WTC11 (cell line): ENCODE results near the gene XDH. TPM values are rescaled to one million over a fixed set of nuclear protein-coding genes. Genes with fewer than 3 reads are reported as not detected.

ENCODE experiments used
- ATAC-seq: fragments of 200-7000 bp; cut with Tn5 transposase; 2 replicates; pipeline ENCODE4 v1.10.0; 2021; ENCODE audit warnings: mild to moderate bottlenecking, moderate library complexity
- CTCF ChIA-PET: fragments of 300-600 bp; sonication (Branson Sonifier 250); formaldehyde crosslinking; loops from one replicate; lab custom pipeline; 2021; ENCODE audit warnings: antibody characterized with exemption; lab: Charles Lee
- POLR2A ChIA-PET: fragments of 350-600 bp; sonication (Branson Sonifier 250); formaldehyde crosslinking; loops from one replicate; lab custom pipeline; 2021; ENCODE audit warnings: antibody characterized with exemption; lab: Charles Lee
- DNase-seq: peaks from one replicate; pipeline ENCODE4 v3.0.0; 2021; ENCODE audit warnings: low spot score
- H3K27ac Mint-ChIP-seq: 2 replicates; pipeline ENCODE4 v1.8.0; 2021; ENCODE audit warnings: mixed read lengths
- H3K27me3 Mint-ChIP-seq: 2 replicates; pipeline ENCODE4 v1.8.0; 2021; ENCODE audit warnings: low read depth, mild to moderate bottlenecking, moderate library complexity, mixed read lengths
- H3K36me3 Mint-ChIP-seq: 2 replicates; pipeline ENCODE4 v1.8.0; 2021; ENCODE audit warnings: mixed read lengths
- H3K4me1 Mint-ChIP-seq: 2 replicates; pipeline ENCODE4 v1.8.0; 2022; ENCODE audit warnings: mixed read lengths
- H3K4me3 Mint-ChIP-seq: 2 replicates; pipeline ENCODE4 v1.8.0; 2021; ENCODE audit warnings: mild to moderate bottlenecking, moderate library complexity, mixed read lengths
- H3K9me3 Mint-ChIP-seq: 2 replicates; pipeline ENCODE4 v1.8.0; 2021; ENCODE audit warnings: mixed read lengths
- EMX1 ChIP-seq: fragments of 250-450 bp; sonication (Bioruptor Pico); IDR thresholded peaks from 2 replicates; pipeline ENCODE4 v1.8.0; 2021; ENCODE audit warnings: mild to moderate bottlenecking
- ESRRA ChIP-seq: sonication (generic); formaldehyde crosslinking; IDR thresholded peaks from 2 replicates; pipeline ENCODE4 v1.8.1; 2022; ENCODE audit warnings: mild to moderate bottlenecking, missing genetic modification reagents, borderline replicate concordance
- FOXJ3 ChIP-seq: sonication (generic); formaldehyde crosslinking; IDR thresholded peaks from 2 replicates; pipeline ENCODE4 v1.9.0; 2021; ENCODE audit warnings: missing genetic modification reagents, mild to moderate bottlenecking, borderline replicate concordance
- NFE2L1 ChIP-seq: sonication (generic); formaldehyde crosslinking; IDR thresholded peaks from 2 replicates; pipeline ENCODE4 v1.8.1; 2023; ENCODE audit warnings: missing genetic modification reagents
- OVOL2 ChIP-seq: fragments of 250-450 bp; sonication (Bioruptor Pico); IDR thresholded peaks from 2 replicates; pipeline ENCODE4 v1.9.0; 2021; ENCODE audit warnings: mild to moderate bottlenecking, borderline replicate concordance
- SMAD3 ChIP-seq: sonication (generic); formaldehyde crosslinking; IDR thresholded peaks from 2 replicates; pipeline ENCODE4 v1.8.0; 2022; ENCODE audit warnings: missing genetic modification reagents, mild to moderate bottlenecking, borderline replicate concordance
- SOX15 ChIP-seq: fragments of 250-450 bp; sonication (Bioruptor Pico); IDR thresholded peaks from 2 replicates; pipeline ENCODE4 v1.9.0; 2021; ENCODE audit warnings: mild to moderate bottlenecking
- TEAD1 ChIP-seq: sonication (generic); formaldehyde crosslinking; IDR thresholded peaks from 2 replicates; pipeline ENCODE4 v1.8.0; 2022; ENCODE audit warnings: mild to moderate bottlenecking, missing genetic modification reagents
- ZNF219 ChIP-seq: sonication (generic); formaldehyde crosslinking; IDR thresholded peaks from 2 replicates; pipeline ENCODE4 v1.8.0; 2023; ENCODE audit warnings: missing genetic modification reagents, mild to moderate bottlenecking, borderline replicate concordance
- ZNF671 ChIP-seq: fragments of 250-450 bp; sonication (Bioruptor Pico); IDR thresholded peaks from 2 replicates; pipeline ENCODE4 v1.8.0; 2021; ENCODE audit warnings: mild to moderate bottlenecking
- total RNA-seq: library from RNA; stranded (reverse); gene quantifications from 3 replicates; pipeline ENCODE4 v1.2.3, GENCODE V29; 2021
- TF ChIP-seq, protein P1 (sequence below): sonication (generic); formaldehyde crosslinking; IDR thresholded peaks from 2 replicates; pipeline ENCODE4 v1.8.1; 2023; ENCODE audit warnings: mild to moderate bottlenecking, missing genetic modification reagents, moderate library complexity
- TF ChIP-seq, protein P2 (sequence below): sonication (generic); formaldehyde crosslinking; IDR thresholded peaks from 2 replicates; pipeline ENCODE4 v1.8.0; 2022; ENCODE audit warnings: mild to moderate bottlenecking, missing genetic modification reagents
- TF ChIP-seq, protein P3 (sequence below): sonication (generic); formaldehyde crosslinking; IDR thresholded peaks from 2 replicates; pipeline ENCODE4 v1.8.0; 2023; ENCODE audit warnings: missing genetic modification reagents
- TF ChIP-seq, protein P4 (sequence below): fragments of 250-450 bp; sonication (Bioruptor Pico); IDR thresholded peaks from 2 replicates; pipeline ENCODE4 v1.9.0; 2021; ENCODE audit warnings: moderate library complexity, mild to moderate bottlenecking, inconsistent platforms, borderline replicate concordance

Gene XDH
- total RNA-seq, 1 experiment from 2014 or later, result 3.0 TPM

DNA sequence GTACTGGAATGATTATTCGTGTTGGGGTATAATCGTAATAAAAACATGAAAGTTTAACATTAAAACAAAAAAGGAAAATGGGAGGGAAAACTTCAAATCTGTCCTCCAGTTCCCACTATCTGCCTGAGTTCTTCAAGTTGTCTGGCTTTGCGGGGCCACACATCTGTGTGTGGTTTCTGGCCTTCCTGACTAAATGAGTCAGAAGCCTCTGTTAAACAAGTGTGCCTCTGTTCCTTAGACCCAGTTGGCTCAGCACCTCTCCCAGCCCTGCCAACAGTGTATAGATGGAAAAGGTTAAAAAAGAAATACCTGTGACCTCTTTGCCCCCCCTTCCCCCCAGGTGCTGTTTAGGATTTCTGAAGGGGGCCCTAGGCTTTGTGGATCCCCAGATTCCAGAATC lies 30.2 kb downstream of the XDH start (continued):
- TF ChIP-seq, protein P1, sequence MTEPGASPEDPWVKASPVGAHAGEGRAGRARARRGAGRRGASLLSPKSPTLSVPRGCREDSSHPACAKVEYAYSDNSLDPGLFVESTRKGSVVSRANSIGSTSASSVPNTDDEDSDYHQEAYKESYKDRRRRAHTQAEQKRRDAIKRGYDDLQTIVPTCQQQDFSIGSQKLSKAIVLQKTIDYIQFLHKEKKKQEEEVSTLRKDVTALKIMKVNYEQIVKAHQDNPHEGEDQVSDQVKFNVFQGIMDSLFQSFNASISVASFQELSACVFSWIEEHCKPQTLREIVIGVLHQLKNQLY (CRISPR knock-in tag), result no peak
- TF ChIP-seq, all 79 proteins: peak for 0

DNA sequence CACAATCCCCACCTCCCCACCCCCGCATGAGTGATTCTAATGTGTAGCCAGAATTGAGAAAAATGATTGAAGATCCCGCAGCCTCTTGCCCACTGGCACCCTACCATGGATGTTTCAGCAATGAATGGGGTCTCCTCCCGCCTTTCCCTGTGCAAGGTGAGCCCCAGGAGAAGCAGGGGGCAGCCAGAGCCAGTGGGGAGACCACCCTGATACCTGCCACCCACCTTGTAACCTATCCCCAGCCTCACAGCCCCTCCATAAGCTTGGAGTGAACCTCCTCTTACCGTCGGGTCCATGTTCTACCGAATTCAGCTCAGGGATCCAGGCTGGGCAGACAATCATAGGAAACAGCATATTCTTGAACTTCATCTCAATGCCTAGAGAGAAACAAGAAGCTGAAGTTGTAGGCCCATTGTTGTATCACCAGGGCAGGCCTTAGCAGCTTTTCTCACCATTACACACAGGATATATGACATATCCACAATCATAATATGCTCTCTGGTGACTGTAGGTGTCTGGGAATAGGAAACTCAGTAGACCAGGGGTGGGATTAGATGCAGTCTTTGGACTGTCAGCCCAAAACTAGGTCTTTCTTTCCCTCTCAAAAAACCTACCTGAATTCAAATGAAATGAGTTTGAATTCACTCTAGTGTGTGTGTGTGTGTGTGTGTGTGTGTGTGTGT lies 30.9 kb downstream of the XDH start:
- H3K36me3 Mint-ChIP-seq, result peaks cover 5% of the 10 kb centered on the region
- H3K9me3 Mint-ChIP-seq, result no peaks in the 10 kb centered on the region
- no peak overlapping the region for H3K4me3 Mint-ChIP-seq
- no peak overlapping the region for H3K27ac Mint-ChIP-seq
- ATAC-seq (no peak), DNase-seq (no peak)
- TF ChIP-seq EMX1 (CRISPR knock-in tag), result no peak
- TF ChIP-seq, protein P2, sequence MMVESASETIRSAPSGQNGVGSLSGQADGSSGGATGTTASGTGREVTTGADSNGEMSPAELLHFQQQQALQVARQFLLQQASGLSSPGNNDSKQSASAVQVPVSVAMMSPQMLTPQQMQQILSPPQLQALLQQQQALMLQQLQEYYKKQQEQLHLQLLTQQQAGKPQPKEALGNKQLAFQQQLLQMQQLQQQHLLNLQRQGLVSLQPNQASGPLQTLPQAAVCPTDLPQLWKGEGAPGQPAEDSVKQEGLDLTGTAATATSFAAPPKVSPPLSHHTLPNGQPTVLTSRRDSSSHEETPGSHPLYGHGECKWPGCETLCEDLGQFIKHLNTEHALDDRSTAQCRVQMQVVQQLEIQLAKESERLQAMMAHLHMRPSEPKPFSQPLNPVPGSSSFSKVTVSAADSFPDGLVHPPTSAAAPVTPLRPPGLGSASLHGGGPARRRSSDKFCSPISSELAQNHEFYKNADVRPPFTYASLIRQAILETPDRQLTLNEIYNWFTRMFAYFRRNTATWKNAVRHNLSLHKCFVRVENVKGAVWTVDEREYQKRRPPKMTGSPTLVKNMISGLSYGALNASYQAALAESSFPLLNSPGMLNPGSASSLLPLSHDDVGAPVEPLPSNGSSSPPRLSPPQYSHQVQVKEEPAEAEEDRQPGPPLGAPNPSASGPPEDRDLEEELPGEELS (CRISPR knock-in tag), result no peak
- TF ChIP-seq, all 79 proteins: peak for 0
- Mint-ChIP-seq H3K4me1 (peaks cover 39% of the 10 kb centered on the region), H3K27me3 (no peaks in the 10 kb centered on the region; the same call in 1 of the 2 replicates)
- ChIA-PET POLR2A (no interaction called here), CTCF (interaction anchor here (1.1 kb wide), 1 partner anchor 18 kb away, joined by 3 read pairs; no protein-coding TSS in a partner anchor)

DNA sequence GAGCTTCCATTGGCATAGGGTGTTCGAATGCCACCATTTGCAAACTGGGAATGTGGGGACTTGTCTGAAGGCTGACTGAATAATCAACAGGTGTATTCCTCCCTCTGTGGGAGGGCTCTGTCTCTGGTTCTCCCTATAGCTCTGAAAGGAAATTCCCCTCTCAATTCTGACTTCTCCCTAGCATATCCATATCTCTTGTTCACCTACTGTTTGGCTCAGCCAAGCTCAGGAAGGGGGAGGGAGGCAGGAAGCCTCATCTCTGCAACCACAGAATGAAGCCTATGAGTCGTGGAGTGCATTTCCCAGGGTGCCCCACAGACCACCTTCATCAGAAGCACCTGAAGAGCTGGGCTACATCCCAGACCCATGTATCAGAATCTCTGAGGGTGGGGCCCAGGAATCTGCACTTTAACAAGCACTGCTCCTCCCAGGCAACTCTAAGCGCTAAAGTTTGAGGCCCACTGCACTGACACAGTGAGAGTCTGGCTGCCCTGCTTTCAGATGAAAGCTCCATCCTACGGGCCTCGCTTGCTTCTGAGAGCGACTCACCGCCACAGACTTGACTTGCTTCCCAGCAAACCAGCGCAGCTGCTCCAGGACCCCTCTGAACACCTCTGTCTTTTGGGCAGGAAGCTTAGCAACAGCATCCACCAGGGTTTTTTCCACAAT lies 32.0 kb downstream of the XDH start:
- Mint-ChIP-seq H3K27ac (peak overlapping the region; percentile 68; the same call in 1 of the 2 replicates), H3K27me3 (no peaks in the 10 kb centered on the region; the same call in 1 of the 2 replicates), H3K9me3 (no peaks in the 10 kb centered on the region), H3K36me3 (peaks cover 5% of the 10 kb centered on the region), H3K4me1 (peaks cover 33% of the 10 kb centered on the region), H3K4me3 (no peak overlapping the region)
- peak; percentile 77 for ATAC-seq
- ChIA-PET POLR2A (interaction anchor here (0.7 kb wide), 1 partner anchor 125 kb away, joined by 3 read pairs; no protein-coding TSS in a partner anchor), CTCF (interaction anchor here (0.7 to 1.7 kb wide), 5 partner anchors 27 to 303 kb away, joined by 3 to 4 read pairs (median 4); partner anchors contain the start of gene EHD3)
- no peak for TF ChIP-seq ESRRA (CRISPR knock-in tag)
- TF ChIP-seq, protein P3, sequence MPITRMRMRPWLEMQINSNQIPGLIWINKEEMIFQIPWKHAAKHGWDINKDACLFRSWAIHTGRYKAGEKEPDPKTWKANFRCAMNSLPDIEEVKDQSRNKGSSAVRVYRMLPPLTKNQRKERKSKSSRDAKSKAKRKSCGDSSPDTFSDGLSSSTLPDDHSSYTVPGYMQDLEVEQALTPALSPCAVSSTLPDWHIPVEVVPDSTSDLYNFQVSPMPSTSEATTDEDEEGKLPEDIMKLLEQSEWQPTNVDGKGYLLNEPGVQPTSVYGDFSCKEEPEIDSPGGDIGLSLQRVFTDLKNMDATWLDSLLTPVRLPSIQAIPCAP (CRISPR knock-in tag), result no peak
- TF ChIP-seq ZNF219 (CRISPR knock-in tag), result no peak
- no peak for TF ChIP-seq SMAD3 (CRISPR knock-in tag)
- DNase-seq, result no peak

DNA sequence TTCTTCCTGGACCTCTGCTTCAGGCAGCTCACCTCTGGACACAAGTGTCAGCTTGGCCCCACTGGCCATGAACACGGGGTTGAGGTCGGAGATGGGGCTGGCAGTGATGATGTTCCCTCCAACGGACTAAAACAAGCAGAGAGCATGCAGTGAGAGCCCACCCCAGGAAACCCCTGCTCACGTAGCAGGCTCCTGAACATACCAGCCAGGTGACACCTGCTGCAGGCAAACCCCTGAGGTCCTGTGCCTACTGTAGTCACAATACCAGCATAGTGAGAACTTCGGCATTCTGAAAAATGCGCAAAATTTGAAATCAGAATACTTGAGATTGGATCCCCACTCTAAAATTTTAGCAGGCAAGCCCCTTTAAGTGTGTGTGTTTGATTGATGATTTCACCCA lies 32.9 kb downstream of the XDH start:
- CTCF ChIA-PET, result interaction anchor here (1.7 kb wide), 1 partner anchor 230 kb away, joined by 4 read pairs; no protein-coding TSS in a partner anchor
- Mint-ChIP-seq H3K27me3 (no peaks in the 10 kb centered on the region; the same call in 1 of the 2 replicates), H3K4me3 (no peak overlapping the region), H3K4me1 (peaks cover 33% of the 10 kb centered on the region), H3K27ac (peak overlapping the region; percentile 28), H3K9me3 (no peaks in the 10 kb centered on the region), H3K36me3 (peaks cover 7% of the 10 kb centered on the region)
- POLR2A ChIA-PET, result no interaction called here
- no peak for TF ChIP-seq NFE2L1 (CRISPR knock-in tag)
- TF ChIP-seq OVOL2 (CRISPR knock-in tag), result no peak
- TF ChIP-seq FOXJ3 (CRISPR knock-in tag), result no peak
- ATAC-seq, result no peak
- no peak for DNase-seq

DNA sequence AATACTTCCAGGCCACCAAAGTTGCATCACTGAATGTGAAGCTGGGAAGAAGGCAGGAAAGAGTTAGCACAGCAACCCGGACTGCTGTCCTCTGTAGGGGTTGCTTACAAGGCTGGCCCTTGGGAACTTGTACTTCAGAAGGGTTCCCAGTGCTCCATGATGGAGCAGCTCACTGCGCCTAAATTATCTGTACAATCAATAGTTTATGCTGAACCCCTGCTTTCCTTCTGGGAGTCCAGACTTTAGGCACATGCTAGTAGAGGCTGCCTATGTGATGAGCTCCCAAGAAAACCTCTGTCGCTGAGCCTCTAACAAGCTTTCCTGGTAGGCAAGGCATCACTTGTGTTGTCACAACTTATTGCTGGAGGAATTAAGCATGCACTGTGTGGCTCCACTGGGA lies 34.3 kb downstream of the XDH start:
- Mint-ChIP-seq H3K4me3 (no peak overlapping the region), H3K27ac (no peak overlapping the region), H3K27me3 (no peaks in the 10 kb centered on the region; the same call in 1 of the 2 replicates), H3K36me3 (peaks cover 14% of the 10 kb centered on the region), H3K9me3 (peaks cover 7% of the 10 kb centered on the region), H3K4me1 (peaks cover 33% of the 10 kb centered on the region)
- ATAC-seq (no peak), DNase-seq (no peak)
- TF ChIP-seq, protein P3 (CRISPR knock-in tag), result no peak
- TF ChIP-seq SOX15 (CRISPR knock-in tag), result no peak
- no peak for TF ChIP-seq TEAD1
- no peak for TF ChIP-seq ZNF671 (CRISPR knock-in tag)
- TF ChIP-seq, protein P4, sequence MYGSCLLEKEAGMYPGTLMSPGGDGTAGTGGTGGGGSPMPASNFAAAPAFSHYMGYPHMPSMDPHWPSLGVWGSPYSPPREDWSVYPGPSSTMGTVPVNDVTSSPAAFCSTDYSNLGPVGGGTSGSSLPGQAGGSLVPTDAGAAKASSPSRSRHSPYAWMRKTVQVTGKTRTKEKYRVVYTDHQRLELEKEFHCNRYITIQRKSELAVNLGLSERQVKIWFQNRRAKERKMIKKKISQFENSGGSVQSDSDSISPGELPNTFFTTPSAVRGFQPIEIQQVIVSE (CRISPR knock-in tag), result no peak
- CTCF ChIA-PET, result no interaction called here
- POLR2A ChIA-PET, result no interaction called here
